ENCODE results near the gene ESRRB. TPM values are rescaled to one million over a fixed set of nuclear protein-coding genes. Genes with fewer than 3 reads are reported as not detected.

The ESRRB gene
- total RNA-seq, 1 donor from 2014 or later, result 0.12 TPM

- no peaks in the 10 kb centered on the region for H3K9me3 Mint-ChIP-seq (ENCODE audit: low read depth)
- no peak for DNase-seq (ENCODE audit: low spot score, unreplicated experiment)
- no peaks in the 10 kb centered on the region for H3K36me3 Mint-ChIP-seq (ENCODE audit: insufficient read depth)
- H3K27me3 Mint-ChIP-seq, result peaks cover 8% of the 10 kb centered on the region
- peaks cover under 1% of the 10 kb centered on the region for H3K4me1 Mint-ChIP-seq (ENCODE audit: low read depth)
- no peak for TF ChIP-seq CTCF (IDR thresholded peaks at IDR 0.05; ENCODE audit: unreplicated experiment)
- no peak overlapping the region for H3K4me3 Mint-ChIP-seq (ENCODE audit: low read depth)
- H3K27ac Mint-ChIP-seq, result no peak overlapping the region
Observed at GRCh38 chr14:76419399-76419798, 43.5 kb downstream of the ESRRB start.

- no peak overlapping the region for H3K4me3 Mint-ChIP-seq (ENCODE audit: low read depth)
- no peak for TF ChIP-seq CTCF (IDR thresholded peaks at IDR 0.05; ENCODE audit: unreplicated experiment)
- no peaks in the 10 kb centered on the region for H3K4me1 Mint-ChIP-seq (ENCODE audit: low read depth)
- H3K36me3 Mint-ChIP-seq (ENCODE audit: insufficient read depth), result no peaks in the 10 kb centered on the region
- DNase-seq (ENCODE audit: low spot score, unreplicated experiment), result no peak
- peaks cover under 1% of the 10 kb centered on the region for H3K27me3 Mint-ChIP-seq
- H3K9me3 Mint-ChIP-seq (ENCODE audit: low read depth), result no peaks in the 10 kb centered on the region
- no peak overlapping the region for H3K27ac Mint-ChIP-seq
Observed at GRCh38 chr14:76420827-76421226, 44.9 kb downstream of the ESRRB start.

GRCh38 chr14:76421662-76422061 is 45.7 kb downstream of the ESRRB start:
- Mint-ChIP-seq H3K36me3 (ENCODE audit: insufficient read depth) (no peaks in the 10 kb centered on the region), H3K9me3 (ENCODE audit: low read depth) (no peaks in the 10 kb centered on the region), H3K27ac (no peak overlapping the region), H3K27me3 (no peaks in the 10 kb centered on the region), H3K4me1 (ENCODE audit: low read depth) (no peaks in the 10 kb centered on the region), H3K4me3 (ENCODE audit: low read depth) (no peak overlapping the region)
- no peak for DNase-seq (ENCODE audit: low spot score, unreplicated experiment)
- no peak for TF ChIP-seq CTCF (IDR thresholded peaks at IDR 0.05; ENCODE audit: unreplicated experiment)

- no peak overlapping the region for H3K4me3 Mint-ChIP-seq (ENCODE audit: low read depth)
- TF ChIP-seq CTCF (IDR thresholded peaks at IDR 0.05; ENCODE audit: unreplicated experiment), result no peak
- no peaks in the 10 kb centered on the region for H3K9me3 Mint-ChIP-seq (ENCODE audit: low read depth)
- no peaks in the 10 kb centered on the region for H3K27me3 Mint-ChIP-seq
- H3K27ac Mint-ChIP-seq, result no peak overlapping the region
- H3K4me1 Mint-ChIP-seq (ENCODE audit: low read depth), result no peaks in the 10 kb centered on the region
- H3K36me3 Mint-ChIP-seq (ENCODE audit: insufficient read depth), result no peaks in the 10 kb centered on the region
- no peak for DNase-seq (ENCODE audit: low spot score, unreplicated experiment)
Observed at GRCh38 chr14:76422662-76423061, 46.7 kb downstream of the ESRRB start.

GRCh38 chr14:76423534-76423933 is 47.6 kb downstream of the ESRRB start:
- Mint-ChIP-seq H3K4me3 (ENCODE audit: low read depth) (no peak overlapping the region), H3K4me1 (ENCODE audit: low read depth) (no peaks in the 10 kb centered on the region), H3K36me3 (ENCODE audit: insufficient read depth) (no peaks in the 10 kb centered on the region), H3K27me3 (no peaks in the 10 kb centered on the region), H3K27ac (no peak overlapping the region), H3K9me3 (ENCODE audit: low read depth) (no peaks in the 10 kb centered on the region)
- DNase-seq (ENCODE audit: low spot score, unreplicated experiment), result no peak
- no peak for TF ChIP-seq CTCF (IDR thresholded peaks at IDR 0.05; ENCODE audit: unreplicated experiment)

Data from progenitor cell of endocrine pancreas (in vitro differentiated cells).